GM12864 (cell line): Measurements from ENCODE around the gene THAP3.
A peak's percentile ranks its signal among the peaks of the same experiment; 100 is the strongest.
"Not testable (repeated sequence)": the region's sequence is repeated elsewhere in the genome, so short reads cannot be mapped to it uniquely, and the experiment has no call there.

Source experiments
- DNase-seq: peaks from one replicate; pipeline ENCODE4 v3.0.0-alpha.2; 2011; ENCODE audit warnings: low read depth
- H3K4me3 ChIP-seq: 2 replicates; pipeline ENCODE4 v1.5.1; 2011; ENCODE audit warnings: mild to moderate bottlenecking, low read depth, low read length, control low read depth
- TF ChIP-seq, protein P1 (sequence below): IDR thresholded peaks from 2 replicates; pipeline ENCODE4 v1.5.1; 2011; ENCODE audit warnings: low read depth, mild to moderate bottlenecking, moderate library complexity, low read length, control low read depth, inconsistent platforms; ENCODE audit errors: missing control alignments

Gene THAP3

DNA sequence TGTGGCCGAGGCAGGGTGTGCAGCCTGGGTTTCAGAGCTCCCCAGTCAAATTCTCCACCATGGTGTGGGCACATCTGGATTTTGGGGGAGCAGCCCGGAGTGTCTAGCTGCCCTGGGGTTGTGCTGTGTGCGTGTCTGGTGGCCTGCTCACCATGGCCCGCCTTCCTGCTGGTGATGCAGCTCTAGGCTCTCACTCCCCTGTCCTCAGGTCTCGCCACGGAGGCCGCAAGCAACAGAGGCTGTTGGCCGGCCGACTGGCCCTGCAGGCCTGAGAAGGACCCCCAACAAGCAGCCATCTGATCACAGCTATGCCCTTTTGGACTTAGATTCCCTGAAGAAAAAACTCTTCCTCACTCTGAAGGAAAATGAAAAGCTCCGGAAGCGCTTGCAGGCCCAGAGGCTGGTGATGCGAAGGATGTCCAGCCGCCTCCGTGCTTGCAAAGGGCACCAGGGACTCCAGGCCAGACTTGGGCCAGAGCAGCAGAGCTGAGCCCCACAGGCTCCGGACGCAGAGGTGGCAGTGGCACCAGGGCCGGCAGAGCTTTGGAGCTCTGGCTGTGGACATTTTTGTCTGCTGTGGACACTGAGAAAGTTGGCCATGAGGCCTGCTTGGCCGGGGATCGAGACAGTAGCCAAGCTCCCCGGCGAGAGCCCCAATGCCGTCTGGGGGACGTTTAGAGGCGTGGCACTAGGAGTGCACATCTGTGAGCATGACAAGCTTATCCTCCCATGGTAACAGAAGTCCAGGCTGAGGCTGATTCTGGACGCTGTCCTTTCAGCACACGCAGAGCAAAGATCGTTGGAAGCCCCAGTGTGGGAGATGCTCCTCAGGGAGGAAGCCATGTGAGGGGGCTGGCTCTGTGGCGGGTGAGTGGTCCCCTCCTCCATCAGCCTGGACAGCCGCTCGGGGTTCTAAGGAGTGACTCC, 8.2 kb downstream of the THAP3 start:
- TF ChIP-seq, protein P1, sequence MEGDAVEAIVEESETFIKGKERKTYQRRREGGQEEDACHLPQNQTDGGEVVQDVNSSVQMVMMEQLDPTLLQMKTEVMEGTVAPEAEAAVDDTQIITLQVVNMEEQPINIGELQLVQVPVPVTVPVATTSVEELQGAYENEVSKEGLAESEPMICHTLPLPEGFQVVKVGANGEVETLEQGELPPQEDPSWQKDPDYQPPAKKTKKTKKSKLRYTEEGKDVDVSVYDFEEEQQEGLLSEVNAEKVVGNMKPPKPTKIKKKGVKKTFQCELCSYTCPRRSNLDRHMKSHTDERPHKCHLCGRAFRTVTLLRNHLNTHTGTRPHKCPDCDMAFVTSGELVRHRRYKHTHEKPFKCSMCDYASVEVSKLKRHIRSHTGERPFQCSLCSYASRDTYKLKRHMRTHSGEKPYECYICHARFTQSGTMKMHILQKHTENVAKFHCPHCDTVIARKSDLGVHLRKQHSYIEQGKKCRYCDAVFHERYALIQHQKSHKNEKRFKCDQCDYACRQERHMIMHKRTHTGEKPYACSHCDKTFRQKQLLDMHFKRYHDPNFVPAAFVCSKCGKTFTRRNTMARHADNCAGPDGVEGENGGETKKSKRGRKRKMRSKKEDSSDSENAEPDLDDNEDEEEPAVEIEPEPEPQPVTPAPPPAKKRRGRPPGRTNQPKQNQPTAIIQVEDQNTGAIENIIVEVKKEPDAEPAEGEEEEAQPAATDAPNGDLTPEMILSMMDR, result no peak
- H3K4me3 ChIP-seq, result no peak overlapping the region
- no peak for DNase-seq

DNA sequence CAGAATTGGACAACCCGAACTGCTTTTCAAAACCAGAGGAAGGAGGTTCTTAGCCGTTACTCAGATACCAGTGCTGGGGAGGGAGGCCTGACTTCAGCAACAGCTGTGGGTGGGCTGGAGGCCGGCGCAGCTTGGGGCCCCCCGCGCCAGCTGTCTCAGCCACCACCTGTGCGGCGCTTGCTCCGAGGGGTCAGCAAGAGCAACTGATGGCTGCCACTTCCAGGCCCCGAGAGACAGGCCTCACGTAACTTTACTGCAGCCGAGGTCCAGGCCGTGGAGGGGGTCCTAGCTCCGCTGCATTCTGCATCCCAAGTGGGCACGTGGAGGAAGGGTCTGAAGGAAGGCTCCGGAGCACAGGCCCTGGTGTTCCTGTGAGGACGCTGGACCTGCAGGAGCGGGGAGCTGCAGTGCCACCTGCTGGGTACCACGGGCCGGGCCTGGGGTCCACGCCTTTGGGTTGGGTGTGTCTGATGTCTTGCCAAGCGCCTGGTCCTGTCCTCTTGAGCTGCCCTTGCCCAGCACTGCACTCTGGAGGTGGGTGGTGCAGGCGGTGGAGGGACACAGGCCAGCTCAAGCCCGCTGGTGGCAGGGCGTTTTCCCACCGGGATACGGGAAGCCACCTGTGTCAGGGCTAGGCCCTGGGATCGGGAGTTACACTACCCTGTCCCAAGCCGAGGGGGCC, 9.8 kb downstream of the THAP3 start:
- no peak for DNase-seq
- H3K4me3 ChIP-seq, result no peak overlapping the region
- TF ChIP-seq, protein P1, result peak; percentile 41

DNA sequence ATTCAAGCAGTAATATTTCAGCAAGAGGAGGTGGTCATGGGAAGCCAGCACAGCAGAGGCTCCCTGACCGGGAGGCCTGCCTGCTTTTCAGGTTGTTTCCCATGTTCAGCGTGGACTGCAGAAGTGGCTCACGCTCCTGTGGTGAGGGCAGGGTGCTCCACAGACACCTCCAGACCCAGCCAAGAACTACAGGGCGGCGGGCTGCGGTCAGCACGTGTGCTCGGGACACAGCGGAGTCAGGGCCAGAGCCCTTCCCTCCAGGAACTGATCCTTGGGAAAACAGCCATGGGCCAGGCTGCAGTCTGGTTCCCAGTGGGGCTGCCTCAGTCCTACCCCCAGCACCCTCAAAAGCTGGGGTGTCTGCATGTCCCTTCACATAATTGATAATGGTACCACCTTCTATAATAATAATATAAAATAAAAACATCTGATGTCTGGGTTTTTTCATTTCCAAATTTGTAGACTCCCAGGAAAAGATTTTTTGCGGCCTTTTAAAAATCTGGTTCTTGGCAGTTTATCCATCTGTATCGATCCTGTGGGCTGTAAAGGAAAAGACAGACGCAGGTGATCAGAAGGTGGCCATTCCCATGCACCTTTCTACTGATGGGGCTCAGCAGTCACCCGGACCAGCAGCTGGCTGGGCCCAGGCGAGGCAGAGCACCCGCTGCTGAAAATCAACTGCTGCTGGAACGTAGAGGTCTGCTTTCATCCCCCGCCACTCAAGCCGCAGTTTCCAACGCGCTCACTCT, 10.7 kb downstream of the THAP3 start:
- no peak overlapping the region for H3K4me3 ChIP-seq
- DNase-seq, result no peak
- TF ChIP-seq, protein P1, result no peak

DNA sequence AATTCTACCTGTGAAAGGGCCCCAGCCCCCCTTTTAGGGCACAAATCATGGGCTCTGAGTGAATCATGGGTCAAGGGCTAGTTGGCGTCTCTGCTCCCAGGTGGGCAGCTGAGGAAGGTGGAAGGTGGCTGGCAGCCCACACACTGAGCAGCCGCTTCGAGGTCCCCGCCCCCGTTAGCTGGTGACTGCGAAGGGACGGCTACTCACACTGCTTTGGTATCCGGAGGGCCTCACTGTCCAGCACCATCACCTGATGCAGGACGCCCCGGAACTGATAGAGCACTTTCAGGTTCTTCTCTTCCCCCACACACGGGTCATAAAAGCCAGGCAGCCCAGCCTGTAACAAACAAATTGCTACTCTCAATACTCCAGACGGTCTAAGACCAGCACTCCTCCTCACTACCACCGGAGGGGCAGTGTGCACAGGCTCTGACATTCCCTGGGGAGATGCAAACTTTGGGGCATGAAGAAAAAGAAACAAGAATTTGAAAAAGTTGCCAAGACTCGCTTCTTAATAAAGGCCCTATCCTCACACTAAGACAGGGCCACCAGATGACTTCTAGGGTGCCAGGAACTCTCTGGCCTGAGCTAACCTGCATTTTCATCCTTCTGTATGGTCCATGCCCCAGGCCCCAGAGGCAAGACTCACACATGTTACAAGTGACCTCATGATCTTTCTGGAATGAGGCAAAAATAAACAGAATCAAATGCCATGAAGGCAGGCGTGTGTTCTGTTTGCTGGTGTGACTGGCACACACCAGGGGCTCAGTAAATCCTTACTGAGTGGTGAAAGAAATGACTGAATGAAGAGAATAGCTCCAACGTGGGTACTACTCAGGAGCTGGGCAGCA, 11.5 kb downstream of the THAP3 start:
- no peak overlapping the region for H3K4me3 ChIP-seq
- TF ChIP-seq, protein P1, result no peak
- DNase-seq, result no peak

DNA sequence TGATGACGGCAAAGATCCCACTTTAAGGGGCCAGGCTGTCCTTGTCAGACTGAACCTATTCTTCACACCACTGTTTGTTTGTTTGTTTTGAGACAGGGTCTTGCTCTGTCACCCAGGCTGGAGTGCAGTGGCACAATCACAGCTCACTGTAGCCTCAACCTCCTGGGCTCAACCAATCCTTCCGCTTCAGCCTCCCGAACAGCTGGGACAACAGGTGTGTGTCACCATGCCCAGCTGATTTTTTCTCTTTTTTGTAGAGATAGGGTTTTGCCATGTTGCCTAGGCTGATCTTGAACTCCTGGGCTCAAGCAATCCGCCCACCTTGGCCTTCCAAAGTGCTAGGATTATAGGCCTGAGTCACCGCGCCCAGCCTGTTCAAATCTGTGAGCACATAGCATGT, 12.1 kb downstream of the THAP3 start:
- not testable (repeated sequence) for DNase-seq, H3K4me3 ChIP-seq

DNA sequence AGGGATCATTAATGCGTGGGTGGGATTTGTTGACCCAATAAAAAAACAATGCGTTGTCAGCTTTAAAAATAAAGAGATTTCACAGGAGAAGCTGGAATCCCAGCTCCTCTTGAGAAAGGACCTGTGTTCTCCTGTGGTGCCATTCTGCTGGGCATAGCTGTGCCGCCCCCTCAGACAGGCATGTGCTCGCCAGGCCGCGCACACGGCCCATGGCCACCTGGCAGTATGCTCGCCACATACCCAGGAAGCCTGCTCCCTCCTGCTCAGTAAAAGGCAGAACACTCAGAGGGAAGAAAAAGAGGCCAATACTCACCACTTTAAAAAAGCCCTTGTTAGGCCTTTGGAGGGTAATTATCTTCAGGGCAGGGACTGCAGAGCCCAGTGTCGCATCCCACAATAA, 13.1 kb downstream of the THAP3 start:
- no peak for DNase-seq
- TF ChIP-seq, protein P1, result no peak
- H3K4me3 ChIP-seq, result no peak overlapping the region
